HG02884 (cell line): ENCODE data around the gene FCGBP.
"Not testable (repeated sequence)": the region's sequence is repeated elsewhere in the genome, so short reads cannot be mapped to it uniquely, and the experiment has no call there.

Experiments
- ATAC-seq: cut with Tn5 transposase; IDR thresholded peaks from one replicate; pipeline ENCODE4 v1.9.1; 2021; ENCODE audit warnings: mild to moderate bottlenecking, moderate library complexity; ENCODE audit not compliant: unreplicated experiment

FCGBP gene

GRCh38 chr19:39919976-39920375 lies 14.5 kb downstream of the FCGBP start:
- no peak for ATAC-seq

- ATAC-seq: no peak
These were observed 16.2 kb downstream of the FCGBP start for GRCh38 chr19:39918183-39918651.

- no peak for ATAC-seq
These were observed 16.8 kb downstream of the FCGBP start for GRCh38 chr19:39917561-39918182.

- ATAC-seq: no peak
These were observed 17.5 kb downstream of the FCGBP start for GRCh38 chr19:39916851-39917396.

GRCh38 chr19:39916236-39916635 lies 18.2 kb downstream of the FCGBP start:
- ATAC-seq: no peak

- ATAC-seq: no peak
These were observed 18.6 kb downstream of the FCGBP start for GRCh38 chr19:39915848-39916215.

GRCh38 chr19:39915101-39915847 lies 19.2 kb downstream of the FCGBP start:
- no peak for ATAC-seq

GRCh38 chr19:39913682-39914333 lies 20.6 kb downstream of the FCGBP start:
- ATAC-seq: no peak

GRCh38 chr19:39908803-39909202 lies 25.6 kb downstream of the FCGBP start:
- no peak for ATAC-seq

- no peak for ATAC-seq
These were observed 27.4 kb downstream of the FCGBP start for GRCh38 chr19:39906820-39907611.

- no peak for ATAC-seq
These were observed 28.2 kb downstream of the FCGBP start for GRCh38 chr19:39906283-39906682.

GRCh38 chr19:39903486-39904091 lies 30.8 kb downstream of the FCGBP start:
- ATAC-seq: not testable (repeated sequence)

GRCh38 chr19:39902326-39902725 lies 32.1 kb downstream of the FCGBP start:
- ATAC-seq: not testable (repeated sequence)

- ATAC-seq: not testable (repeated sequence)
These were observed 32.8 kb downstream of the FCGBP start for GRCh38 chr19:39901681-39902080.

- not testable (repeated sequence) for ATAC-seq
These were observed 35.6 kb downstream of the FCGBP start for GRCh38 chr19:39898858-39899257.

- ATAC-seq: not testable (repeated sequence)
These were observed 36.8 kb downstream of the FCGBP start for GRCh38 chr19:39897511-39898245.

- ATAC-seq: not testable (repeated sequence)
These were observed 39.3 kb downstream of the FCGBP start for GRCh38 chr19:39895096-39895495.

GRCh38 chr19:39894236-39894606 lies 40.2 kb downstream of the FCGBP start:
- not testable (repeated sequence) for ATAC-seq

GRCh38 chr19:39893366-39894235 lies 40.8 kb downstream of the FCGBP start:
- ATAC-seq: not testable (repeated sequence)
